ENCODE results near the gene PARD3.

Gene PARD3

DNA sequence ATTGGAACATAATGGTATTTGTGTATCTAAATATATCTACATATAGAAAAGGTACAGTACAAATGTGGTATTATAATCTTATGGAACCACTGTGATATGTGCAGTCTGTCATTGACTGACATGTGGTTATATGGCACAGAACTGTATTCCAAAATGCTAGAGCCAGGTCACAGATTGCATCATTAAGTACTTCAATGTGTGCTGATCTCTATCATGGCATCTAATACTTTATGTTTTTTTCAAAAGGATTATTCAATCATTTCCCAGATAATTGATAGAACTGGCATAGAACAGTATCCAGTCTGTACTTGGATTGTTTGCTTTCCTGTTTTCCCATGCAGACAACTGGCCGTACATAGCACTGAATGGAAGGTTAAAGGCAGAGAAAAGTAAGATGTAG is 662.7 kb downstream of the PARD3 start:
- TF ChIP-seq TAF1 (IDR thresholded peaks at IDR 0.05; ENCODE audit: borderline replicate concordance, insufficient read depth, low read length) (no peak), SIN3A (IDR thresholded peaks at IDR 0.05; ENCODE audit: borderline replicate concordance, insufficient read depth, low read length) (no peak), FOXP2 (optimal IDR thresholded peaks at IDR 0.05; ENCODE audit: borderline replicate concordance, extremely low read depth, extremely low read length, insufficient read depth) (no peak), POLR2AphosphoS5 (IDR thresholded peaks at IDR 0.05; ENCODE audit: low read depth, low read length) (no peak)
- TF ChIP-seq, protein P1, sequence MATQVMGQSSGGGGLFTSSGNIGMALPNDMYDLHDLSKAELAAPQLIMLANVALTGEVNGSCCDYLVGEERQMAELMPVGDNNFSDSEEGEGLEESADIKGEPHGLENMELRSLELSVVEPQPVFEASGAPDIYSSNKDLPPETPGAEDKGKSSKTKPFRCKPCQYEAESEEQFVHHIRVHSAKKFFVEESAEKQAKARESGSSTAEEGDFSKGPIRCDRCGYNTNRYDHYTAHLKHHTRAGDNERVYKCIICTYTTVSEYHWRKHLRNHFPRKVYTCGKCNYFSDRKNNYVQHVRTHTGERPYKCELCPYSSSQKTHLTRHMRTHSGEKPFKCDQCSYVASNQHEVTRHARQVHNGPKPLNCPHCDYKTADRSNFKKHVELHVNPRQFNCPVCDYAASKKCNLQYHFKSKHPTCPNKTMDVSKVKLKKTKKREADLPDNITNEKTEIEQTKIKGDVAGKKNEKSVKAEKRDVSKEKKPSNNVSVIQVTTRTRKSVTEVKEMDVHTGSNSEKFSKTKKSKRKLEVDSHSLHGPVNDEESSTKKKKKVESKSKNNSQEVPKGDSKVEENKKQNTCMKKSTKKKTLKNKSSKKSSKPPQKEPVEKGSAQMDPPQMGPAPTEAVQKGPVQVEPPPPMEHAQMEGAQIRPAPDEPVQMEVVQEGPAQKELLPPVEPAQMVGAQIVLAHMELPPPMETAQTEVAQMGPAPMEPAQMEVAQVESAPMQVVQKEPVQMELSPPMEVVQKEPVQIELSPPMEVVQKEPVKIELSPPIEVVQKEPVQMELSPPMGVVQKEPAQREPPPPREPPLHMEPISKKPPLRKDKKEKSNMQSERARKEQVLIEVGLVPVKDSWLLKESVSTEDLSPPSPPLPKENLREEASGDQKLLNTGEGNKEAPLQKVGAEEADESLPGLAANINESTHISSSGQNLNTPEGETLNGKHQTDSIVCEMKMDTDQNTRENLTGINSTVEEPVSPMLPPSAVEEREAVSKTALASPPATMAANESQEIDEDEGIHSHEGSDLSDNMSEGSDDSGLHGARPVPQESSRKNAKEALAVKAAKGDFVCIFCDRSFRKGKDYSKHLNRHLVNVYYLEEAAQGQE (IDR thresholded peaks at IDR 0.05; ENCODE audit: insufficient read depth in 1 of 2, low read depth in 2 of 2, low read length in 2 of 2), result no peak

GRCh38 chr10:34151931-34152330 is 663.2 kb downstream of the PARD3 start:
- TF ChIP-seq SIN3A (IDR thresholded peaks at IDR 0.05; ENCODE audit: borderline replicate concordance, insufficient read depth, low read length) (no peak), POLR2AphosphoS5 (IDR thresholded peaks at IDR 0.05; ENCODE audit: low read depth, low read length) (no peak), FOXP2 (optimal IDR thresholded peaks at IDR 0.05; ENCODE audit: borderline replicate concordance, extremely low read depth, extremely low read length, insufficient read depth) (no peak), TAF1 (IDR thresholded peaks at IDR 0.05; ENCODE audit: borderline replicate concordance, insufficient read depth, low read length) (no peak)
- TF ChIP-seq, protein P1 (IDR thresholded peaks at IDR 0.05; ENCODE audit: insufficient read depth in 1 of 2, low read depth in 2 of 2, low read length in 2 of 2), result no peak

DNA sequence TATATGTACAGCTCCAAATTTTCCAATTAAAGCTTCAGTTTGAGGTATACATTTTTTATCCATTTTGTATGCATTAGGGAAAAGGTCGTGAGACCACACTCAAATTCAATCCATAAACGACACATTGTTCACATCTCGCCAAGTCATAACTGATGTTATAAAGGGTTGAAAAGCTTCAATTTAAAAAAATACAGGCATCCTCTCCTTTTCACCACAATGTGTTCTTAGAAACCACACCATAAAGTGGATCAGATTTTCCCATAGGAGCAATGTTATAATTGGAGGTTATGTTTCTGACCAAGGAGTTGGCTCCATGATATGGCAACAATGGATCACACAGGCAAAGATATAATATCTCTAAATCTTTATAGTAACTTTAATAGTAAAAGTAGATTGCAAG is 663.6 kb downstream of the PARD3 start:
- TF ChIP-seq, protein P1 (IDR thresholded peaks at IDR 0.05; ENCODE audit: insufficient read depth in 1 of 2, low read depth in 2 of 2, low read length in 2 of 2), result no peak
- no peak for TF ChIP-seq FOXP2 (optimal IDR thresholded peaks at IDR 0.05; ENCODE audit: borderline replicate concordance, extremely low read depth, extremely low read length, insufficient read depth)
- TF ChIP-seq TAF1 (IDR thresholded peaks at IDR 0.05; ENCODE audit: borderline replicate concordance, insufficient read depth, low read length), result no peak
- no peak for TF ChIP-seq SIN3A (IDR thresholded peaks at IDR 0.05; ENCODE audit: borderline replicate concordance, insufficient read depth, low read length)
- no peak for TF ChIP-seq POLR2AphosphoS5 (IDR thresholded peaks at IDR 0.05; ENCODE audit: low read depth, low read length)

DNA sequence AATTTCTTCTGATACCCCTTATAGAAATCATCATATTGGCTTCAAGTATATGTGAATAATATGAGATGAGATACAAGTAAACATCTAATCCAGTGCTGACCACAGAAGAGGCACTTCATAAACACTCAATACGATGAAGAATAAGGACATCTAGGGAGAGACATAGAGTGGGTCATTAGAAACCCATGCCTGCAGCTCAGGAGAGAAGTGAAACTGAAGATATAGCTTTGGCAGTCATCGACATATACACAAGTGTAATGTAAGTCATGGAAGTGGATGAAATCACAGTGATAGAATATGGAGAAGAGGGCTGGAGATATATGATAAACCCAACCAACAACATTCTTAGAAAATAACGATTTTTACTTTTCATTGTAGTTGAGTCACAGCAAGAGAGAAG is 665.0 kb downstream of the PARD3 start:
- TF ChIP-seq SIN3A (IDR thresholded peaks at IDR 0.05; ENCODE audit: borderline replicate concordance, insufficient read depth, low read length), result no peak
- TF ChIP-seq, protein P1 (IDR thresholded peaks at IDR 0.05; ENCODE audit: insufficient read depth in 1 of 2, low read depth in 2 of 2, low read length in 2 of 2), result no peak
- TF ChIP-seq TAF1 (IDR thresholded peaks at IDR 0.05; ENCODE audit: borderline replicate concordance, insufficient read depth, low read length), result no peak
- no peak for TF ChIP-seq FOXP2 (optimal IDR thresholded peaks at IDR 0.05; ENCODE audit: borderline replicate concordance, extremely low read depth, extremely low read length, insufficient read depth)
- TF ChIP-seq POLR2AphosphoS5 (IDR thresholded peaks at IDR 0.05; ENCODE audit: low read depth, low read length), result no peak

DNA sequence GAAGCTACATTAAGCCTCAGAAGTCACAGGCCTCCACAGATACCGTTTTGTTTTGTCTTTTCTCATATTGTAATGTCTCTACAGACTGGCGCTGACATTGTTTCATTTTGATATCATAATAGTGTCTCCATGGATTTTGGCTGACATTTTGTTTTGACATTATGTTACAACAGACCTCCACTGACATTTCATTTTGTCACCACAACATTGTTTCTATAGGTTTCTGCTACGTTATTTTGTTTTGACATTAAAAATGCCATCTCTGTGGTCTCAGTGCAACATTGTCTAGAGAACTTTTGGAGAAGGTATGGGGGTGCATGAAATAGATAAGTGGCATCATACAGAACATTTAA is 666.8 kb downstream of the PARD3 start:
- TF ChIP-seq SIN3A (IDR thresholded peaks at IDR 0.05; ENCODE audit: borderline replicate concordance, insufficient read depth, low read length), result no peak
